NCI-H526 (cell line): Measurements from ENCODE around the gene HRH3.

Source experiments
- DNase-seq, 2 experiments: peaks; one replicate each; lab custom pipeline; 2025; lab: John Stamatoyannopoulos, UW

The HRH3 gene

DNA sequence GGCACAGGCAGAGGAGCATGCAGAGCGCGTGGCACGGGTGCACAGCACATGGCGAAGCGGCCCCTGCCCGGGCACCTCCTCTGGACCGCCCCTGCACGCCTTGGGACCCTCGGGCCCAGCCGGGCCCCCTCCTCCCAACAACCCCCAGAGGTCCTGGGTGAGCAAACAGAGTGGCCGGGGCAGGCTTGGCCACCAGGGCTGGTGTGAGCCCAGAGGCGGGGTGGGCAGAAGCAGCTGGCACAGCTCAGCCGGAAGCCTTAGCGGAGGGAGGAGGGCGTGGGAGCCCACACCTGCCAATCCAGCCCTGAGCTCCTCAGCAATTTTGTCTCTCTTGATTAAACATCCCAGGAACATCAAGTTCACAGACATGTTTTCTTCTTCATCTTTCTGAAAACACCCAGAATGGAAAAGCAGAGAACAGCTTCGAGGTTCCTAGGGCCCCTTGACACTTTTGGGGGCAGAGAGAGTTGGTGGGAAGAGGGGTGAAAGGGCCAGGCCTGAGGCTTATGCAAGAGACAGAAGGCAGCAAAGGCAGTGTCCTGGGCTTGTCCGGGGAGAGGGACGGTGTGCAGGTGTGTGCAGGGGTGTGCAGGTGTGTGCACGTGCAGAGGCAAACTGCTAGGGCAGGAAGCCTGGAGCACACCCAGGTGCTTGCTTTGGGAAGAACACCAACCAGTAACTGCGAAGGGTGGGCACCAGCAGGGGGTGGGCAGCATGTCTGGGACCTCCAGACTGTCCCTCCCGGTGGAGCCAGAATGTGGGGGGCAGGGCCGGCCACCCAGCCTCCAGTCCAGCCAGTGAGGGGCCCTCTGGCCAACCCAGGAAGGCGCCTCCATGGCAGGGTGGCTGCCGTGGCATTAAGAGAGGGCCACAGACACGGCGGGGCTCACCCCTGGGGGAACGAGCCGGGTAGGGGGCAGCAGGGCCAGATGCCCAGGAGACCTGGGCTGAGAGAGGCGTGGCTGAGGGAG is 4.8 kb downstream of the HRH3 start:
- DNase-seq: no peak

DNA sequence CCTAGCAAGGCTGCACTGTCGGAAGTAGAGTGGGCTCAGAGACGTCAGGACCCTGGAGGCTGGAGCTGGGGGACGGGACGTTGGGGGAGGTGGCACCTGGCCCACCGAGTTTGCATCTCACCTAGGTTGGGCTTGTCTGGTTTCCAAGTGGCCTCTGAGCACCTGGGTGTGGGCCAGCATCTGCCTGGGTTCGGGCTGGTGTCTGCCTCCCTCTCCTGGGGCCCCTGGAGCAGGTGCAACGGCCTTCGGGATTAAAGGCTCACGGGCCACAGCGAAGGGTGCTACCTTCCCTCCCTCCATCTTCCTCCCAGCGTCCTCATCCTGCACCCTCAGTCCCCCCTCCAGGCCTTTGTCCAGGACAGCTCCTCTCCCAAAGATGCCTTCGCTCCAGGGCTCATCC is 6.0 kb downstream of the HRH3 start:
- DNase-seq: peak in 1 of 2 experiments; percentile 79

DNA sequence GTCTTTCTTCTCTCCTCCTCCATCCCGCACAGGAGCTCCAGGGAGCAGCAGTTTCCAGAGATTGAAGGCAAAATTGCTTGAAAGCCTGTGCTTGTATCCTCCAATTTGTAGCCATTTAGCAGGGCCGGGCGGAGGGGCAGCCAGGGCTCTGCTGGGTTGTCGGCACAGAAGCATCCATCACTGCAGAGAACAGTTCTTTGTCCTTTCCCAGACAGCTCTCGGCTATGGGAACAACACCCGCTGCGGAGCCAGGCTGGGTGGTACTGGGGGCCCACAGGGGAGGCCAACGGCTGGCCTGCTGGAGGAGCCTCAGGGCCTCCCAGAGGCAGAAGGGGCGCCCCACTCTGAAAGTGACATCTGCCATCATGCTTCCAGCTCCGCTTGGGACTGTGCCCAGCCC is 7.8 kb downstream of the HRH3 start:
- DNase-seq: peak in 1 of 2 experiments; percentile 29

DNA sequence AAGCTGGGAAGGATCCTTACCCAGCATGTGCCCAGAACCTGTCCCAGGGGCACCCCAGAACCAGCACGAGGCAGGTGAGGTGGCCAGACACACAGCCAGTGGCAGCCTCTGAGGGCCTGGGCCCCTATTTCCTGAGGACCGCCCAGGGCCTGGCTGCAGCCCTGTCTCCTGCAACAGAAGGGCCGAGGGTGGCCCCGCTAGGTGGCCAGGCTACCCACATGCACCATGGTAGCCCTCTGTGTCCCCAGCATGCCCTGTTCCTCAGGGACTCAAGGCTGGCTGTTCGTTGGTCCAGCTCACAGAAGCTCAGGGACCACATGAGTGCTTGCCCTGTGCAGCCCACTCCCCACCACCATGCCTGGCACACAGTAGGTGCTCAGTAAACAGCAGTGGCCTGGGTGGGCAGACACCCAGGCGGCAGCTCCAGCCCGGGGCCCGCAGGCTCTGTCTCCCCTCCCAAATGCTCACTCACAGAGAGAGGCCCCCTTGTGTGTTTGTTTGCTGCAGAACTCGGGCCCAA is 8.2 kb downstream of the HRH3 start:
- DNase-seq: no peak

DNA sequence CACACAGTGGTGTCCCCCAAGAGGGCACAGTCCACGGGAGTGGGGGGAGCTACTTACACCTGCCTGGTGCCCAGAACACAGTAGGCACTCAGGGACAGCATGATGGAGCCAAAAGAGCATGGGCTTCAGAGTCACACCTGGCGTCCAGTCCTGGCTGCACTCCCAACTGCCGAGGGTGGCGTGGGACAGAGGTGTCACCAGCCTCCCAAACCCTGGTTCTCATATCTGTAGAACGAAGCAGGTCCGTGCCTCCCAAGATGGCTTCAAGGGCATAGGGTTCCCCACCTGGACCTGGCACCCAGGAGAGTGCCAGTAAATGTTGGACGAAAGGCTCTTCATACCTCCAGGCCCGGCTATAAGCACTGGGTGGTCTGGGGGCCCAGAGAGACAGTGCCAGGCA is 8.9 kb downstream of the HRH3 start:
- no peak for DNase-seq

DNA sequence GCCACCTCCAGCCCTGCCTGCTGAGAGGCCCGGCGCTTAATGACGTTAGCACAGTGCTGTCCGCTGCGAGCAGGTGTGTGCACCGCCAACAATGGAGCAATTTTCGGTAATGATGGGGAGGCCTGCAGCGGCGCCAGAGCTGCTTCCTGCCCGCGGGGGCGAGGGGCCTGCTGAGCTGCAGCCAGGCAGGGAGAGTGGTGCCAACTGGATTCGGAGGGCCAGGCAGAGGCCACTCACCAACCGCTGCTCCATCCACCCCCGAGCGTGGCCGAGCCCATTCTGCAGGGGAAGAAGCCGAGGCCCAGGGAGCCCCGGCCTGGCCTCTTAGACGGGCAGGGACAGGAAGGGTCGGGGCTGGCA is 9.6 kb downstream of the HRH3 start:
- DNase-seq: peak in 1 of 2 experiments; percentile 62

DNA sequence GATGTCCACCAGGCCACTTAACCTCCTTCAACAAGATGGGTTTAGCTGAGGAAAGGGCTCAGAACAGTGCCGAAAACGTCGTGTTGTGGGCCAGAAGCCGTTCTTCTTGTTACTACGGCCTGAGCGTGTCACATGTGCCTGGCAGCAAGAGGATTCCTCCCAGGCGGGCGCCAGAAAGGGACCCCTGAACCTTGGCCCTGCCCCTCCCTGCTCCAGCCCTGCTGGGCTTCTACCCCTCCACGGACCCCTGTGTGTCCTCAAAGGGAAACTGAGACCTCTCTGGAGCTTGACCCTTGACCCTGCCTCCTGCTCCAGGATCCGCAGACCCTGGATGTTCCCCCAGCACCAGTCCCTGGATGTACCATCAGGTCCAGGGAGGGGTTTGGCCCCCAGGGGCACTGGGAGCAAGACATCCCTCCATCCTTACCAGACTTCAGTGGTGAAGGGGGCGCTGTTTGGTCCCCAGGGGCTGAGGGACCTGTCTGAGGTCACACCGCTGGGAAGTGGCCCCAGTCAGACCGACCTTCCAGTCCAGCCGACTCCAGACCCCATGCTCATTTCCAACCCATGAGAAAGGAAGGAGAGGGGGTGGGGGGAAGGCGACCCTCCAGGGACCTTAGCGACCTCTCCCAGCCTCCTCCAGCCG is 10.1 kb downstream of the HRH3 start:
- no peak for DNase-seq

DNA sequence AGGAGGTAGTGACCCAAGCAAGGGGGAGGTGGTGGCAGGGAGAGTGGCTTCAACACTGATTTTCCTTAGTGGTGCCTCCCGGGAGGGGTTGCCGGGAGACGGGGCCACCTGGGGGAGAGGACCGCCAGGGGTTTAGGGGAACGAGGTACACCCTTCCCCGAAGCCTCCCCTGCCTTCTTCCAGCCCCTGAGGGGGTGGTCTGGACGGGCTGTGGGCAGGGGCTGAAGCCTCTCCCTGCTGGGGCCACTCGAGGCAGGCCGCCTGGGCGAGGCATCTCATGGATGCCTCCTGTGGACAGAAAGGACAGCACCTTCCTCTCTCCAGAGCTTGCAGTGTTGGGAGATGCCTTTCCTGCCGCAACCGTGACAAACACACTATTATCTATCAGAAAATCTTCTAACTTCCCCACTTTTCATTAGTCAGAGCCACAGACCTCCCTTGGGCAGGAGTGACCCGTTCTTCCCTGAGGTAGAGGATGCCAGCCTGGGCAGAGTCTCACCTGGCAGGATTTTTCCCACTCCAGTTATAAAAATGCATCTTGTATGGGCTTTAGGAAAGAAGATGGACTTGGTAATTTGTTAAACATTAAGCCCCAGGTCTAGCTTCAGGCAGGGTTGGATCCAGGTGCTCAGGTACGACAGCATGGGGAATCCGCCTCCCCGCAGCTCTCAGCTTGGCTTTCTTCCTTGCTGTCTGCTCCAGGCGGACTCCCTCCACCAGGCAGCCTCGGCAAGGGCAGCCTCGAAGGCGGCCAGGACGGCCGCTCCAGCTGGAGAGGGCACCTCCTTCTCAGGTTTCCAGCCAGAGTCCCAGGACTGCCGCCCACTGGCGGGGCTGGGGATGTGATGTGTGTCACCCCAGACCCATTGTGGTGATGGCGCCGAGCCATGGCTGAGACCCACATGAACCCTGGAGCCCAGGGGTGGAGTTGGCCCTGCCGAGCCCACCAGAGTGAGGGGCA is 11.0 kb downstream of the HRH3 start:
- peak in 1 of 2 experiments; percentile 60 for DNase-seq

DNA sequence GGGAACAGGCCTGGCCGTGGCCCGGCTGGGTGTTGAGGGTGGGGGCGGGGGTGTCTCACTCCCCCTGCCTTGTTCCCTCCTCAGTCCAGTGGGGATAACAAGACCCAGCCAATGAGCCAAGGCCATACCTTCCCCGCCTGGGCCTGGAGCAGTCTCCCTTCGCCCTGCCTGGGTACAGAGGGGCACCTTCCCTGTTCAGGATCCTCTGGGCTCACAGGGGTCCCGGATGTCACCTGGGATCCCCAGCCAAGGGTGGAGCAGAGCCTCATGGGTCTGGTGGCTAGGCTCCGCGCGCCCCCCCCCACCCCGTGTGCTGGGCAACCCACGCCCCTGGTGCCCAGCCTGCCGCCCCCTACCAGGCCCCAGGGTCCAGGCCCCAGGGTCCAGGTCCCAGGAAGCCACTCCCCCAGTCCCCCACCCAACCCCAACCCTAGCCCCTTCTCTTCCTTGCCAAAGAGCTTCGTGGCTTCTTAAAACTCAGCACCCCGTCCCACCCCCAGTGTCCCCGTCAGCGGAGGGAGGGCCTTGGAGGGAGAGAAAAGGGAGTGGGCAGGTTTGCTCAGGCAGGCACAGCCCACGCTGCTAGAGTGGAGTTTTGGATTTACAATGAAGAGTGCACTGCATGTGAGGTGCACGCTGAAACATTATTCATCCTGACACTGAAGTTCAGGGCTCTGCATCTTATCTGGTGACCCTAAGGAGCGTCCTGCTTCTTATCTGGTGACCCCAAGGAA is 11.8 kb downstream of the HRH3 start:
- DNase-seq: no peak

DNA sequence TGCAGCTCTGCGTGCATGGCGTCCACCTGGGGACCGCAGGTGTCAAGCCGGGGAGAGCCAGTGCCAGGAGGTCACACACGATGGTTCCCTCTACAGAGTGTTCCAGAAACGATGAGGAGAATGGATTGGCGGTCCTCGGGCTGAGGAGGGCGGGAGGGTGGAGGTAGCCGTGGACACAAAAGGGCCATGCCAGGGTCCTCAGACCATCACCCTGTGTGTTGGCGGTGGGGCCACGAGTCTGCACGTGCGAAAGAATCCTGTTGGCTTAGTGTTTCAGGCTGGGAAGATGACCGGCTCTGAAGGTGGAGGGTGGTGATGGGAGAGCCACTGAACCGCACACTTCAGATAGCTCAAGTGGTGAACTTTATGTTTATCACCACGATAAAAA is 13.7 kb downstream of the HRH3 start:
- DNase-seq: no peak

DNA sequence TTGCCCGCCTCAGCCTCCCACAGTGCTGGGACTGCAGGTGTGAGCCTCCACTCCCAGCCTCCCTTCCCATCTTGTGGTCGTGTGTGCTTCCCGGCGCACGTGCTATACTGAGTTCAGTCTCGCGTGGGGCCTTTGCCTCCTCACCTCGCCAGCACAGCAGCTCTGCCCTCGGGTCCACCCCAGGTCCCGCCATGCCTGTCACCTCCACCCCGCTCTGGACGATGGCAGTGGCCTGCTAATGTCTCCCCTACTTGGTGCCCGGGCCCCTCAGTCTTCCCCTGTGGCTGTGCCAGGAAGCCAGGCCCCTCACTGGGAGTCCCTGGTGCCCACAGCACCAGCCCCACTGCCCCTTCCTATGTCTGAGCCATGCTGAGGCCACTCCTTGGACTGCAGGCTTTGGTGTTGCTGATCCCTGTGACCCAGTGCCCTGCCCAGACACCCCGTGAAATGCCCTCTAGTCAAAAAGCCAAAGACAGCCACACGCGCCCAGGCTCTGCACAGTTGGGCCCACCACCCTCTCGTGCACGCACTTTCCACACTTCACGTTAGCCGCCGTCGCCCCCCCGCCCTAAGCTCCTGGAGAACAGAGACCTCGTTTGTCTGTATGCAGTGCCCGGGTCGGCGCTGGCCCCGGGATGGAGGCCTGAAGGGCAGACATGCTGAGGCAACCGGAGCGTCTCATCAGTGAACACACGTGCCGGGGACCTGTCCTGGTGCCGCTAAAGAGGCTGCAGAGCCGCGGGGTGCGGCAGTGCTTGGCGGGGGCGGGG is 14.3 kb downstream of the HRH3 start:
- no peak for DNase-seq

DNA sequence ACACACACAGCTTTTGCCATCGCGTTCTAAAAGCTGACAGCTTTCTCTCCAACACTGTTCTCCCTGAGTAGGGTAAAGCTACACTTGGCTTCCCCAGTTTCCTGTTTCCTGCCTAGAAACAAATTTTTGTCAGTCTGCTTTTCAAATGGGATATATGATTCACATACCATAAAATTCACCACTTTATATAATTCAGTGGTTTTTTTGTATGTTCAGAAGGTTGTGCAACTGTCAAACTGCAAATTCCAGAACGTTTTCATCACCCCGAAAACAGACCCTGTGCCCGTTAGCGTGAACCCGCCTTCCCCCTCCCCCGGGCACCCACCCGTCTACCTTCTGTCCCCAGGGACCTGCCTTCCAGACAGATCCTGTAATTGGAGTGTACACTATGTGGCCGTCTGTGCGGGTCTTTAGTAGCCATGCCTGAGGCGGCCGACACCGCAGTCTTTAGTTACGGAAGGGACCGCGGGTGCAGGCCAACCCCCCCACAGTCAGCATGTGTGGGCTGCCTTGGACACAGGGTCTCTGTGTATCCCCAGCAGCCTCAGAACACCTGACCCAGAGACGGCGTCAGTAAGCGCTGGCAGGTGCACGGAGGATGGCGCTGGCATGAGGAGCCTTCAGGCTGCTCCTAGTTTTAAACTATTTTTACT is 16.6 kb downstream of the HRH3 start:
- peak in 1 of 2 experiments; percentile 79 for DNase-seq

DNA sequence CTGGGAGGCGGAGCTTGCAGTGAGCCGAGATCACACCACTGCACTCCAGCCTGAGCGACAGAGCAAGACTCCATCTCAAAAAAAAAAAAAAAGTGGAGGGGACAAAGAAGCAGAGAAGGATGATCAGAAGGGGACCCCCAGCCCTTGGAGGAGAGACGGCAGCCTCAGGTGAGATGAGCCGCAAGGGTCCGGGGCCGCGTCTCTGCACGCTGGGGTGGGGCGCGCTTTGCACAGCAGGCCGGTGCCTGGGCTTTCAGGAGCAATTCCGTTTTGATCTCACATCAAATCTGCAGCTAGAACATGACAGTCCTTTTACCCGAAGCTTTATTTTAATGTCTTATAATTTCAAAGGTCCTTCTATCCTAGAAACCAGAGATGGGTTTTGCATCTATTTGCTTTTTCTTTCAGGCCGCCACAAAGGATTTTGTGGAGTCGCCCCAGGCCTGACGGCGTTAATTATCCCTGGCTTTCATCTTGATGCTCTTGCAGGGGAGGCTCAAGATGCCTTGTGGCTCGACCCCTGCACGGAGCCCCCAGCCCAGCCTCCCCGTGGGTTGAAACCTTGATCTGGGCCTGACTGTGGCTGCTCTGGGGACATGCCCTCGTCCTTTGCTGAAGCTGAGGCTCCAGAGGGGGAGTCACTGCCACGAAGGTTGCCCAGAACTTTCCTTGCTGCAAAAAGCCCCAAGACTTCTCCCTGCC is 17.3 kb downstream of the HRH3 start:
- DNase-seq: no peak

DNA sequence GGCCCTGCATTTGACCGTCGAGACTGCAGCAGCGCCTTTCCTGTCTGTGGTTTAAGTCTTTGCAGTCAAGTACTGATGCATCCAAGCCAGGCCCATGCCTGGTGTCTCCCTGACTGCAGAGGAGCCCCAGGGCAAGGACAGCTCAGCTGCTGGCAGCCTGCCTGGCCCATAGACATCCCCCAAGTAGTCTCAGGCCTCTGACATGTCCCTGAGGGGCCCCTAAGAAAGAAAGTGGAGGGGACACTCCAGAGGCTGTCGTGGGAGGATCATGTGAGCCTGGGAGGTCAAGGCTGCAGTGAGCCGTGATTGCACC is 18.0 kb downstream of the HRH3 start:
- no peak for DNase-seq

DNA sequence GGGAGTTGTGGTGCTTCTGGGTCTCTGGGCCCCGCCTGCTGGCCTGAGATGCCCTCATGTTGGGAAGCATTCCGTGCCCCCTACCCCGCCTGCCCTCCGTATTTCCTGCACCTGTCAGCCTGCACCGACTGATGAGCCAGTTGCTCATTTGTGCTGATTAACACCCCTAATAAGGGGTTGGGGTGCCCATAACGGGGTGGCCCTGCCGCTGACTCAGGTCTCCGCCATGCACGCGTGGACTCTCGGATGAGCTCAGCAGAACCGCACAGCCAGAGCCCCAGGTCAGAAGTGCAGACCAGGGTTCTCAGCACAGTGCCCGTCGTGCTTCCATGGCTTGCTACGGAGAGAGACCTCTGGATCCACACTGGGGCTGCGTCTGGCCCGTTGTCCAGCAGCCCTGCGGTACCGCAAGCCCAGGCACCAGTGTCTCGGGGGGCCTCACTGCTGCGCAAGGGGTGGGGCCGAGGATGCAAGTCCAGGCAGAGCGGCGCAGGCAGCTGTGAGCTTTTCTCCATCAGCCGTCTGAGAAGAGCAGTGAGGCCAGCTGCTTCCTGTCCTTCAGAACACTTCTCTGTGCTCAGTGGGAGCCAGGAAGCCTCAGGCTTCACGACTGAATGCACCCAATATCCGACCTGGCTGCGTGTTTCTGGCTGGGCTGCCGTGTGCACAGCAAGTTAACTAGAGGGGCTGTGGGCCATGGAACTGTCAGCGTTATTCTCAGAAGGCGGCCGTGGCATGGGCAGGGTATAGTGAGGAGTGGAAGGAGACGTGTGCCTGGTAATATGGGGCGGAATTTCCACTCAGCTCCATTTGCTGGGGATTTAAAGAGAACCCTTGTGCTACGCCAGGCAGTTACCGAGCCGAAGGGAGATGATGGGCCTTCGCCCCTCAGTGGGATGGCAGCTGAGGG is 18.6 kb downstream of the HRH3 start:
- DNase-seq: no peak

DNA sequence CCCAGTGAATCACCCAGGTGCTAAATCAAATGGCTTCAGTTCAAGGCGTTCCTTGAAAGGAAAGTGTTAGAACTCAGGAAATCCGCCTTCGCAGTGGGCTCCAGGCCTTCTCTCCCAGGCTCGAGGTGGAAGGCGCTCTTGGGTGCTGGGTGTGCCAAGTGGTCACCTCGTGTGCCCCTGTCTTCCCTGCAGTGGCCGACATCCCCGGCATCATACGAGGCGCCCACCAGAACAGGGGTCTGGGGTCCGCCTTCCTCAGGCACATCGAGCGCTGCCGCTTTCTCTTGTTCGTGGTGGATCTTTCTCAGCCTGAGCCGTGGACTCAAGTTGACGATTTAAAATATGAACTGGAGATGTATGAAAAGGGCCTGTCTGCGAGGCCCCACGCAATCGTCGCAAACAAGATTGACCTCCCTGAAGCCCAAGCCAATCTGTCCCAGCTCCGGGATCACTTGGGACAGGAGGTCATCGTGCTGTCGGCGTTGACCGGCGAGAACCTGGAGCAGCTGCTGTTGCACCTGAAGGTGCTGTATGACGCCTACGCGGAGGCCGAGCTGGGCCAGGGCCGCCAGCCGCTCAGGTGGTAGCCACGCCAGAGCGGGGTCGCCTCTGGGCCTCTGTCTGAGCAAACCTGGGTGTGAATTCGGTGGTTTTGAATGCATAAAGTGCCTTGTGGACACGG is 19.4 kb downstream of the HRH3 start:
- no peak for DNase-seq

DNA sequence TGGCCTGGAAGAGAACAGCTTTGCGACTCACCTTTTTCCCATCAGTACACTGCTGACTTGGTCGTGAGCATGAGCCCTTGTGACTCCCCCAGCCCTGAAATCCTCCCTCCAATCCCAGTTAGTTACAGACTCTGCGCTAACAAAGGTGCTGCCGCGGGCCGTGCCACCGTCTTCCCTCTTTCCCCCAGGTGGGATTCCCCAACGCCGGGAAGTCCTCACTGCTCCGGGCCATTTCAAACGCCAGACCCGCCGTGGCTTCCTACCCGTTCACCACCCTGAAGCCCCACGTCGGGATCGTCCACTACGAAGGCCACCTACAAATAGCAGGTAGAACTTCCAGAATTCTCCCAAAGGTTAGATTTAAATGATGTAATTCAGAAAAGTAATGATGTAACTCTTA is 21.1 kb downstream of the HRH3 start:
- DNase-seq: no peak

DNA sequence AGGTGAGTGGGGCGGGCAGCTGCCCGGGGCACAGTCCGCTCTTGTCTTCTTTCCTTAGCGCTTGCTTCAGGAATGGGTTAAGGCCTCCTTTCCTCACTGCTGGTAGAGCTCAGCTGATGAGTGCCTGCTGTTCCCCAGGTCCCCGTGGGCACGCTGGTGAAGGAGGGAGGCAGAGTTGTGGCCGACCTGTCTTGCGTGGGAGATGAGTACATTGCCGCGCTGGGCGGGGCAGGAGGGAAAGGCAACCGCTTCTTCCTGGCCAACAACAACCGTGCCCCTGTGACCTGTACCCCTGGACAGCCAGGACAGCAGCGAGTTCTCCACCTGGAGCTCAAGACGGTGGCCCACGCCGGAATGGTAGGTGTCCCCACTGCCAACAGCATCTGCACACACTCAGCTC is 21.6 kb downstream of the HRH3 start:
- no peak for DNase-seq
